Fibroblast of skin of right quadriceps (primary cell): ENCODE data around the gene ACP2.

Experiments
- DNase-seq: peaks from one replicate; pipeline ENCODE4 v3.0.0-alpha.2; 2013

Gene ACP2

DNA sequence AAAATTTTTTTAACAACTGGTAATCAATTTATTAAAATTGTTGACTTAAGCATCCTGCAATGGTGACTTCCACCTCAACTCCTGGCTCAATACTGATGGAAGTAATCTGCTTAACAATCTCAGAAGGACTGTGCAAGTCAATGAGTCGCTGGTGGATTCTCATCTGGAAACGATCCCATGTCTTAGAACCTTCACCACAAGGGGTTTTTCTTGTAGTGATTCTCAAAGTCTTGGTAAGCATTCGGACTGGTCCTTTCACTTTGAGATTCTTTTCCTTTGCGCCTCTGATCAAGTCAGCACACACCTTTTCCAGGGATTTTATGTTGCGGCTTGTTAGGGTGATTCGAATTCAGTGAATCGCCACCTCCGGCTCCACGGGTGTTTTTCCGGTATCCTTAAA lies 57.5 kb downstream of the ACP2 start:
- peak; percentile 24 for DNase-seq
